ENCODE data around the gene CSNK2A1. TPM values are rescaled to one million over a fixed set of nuclear protein-coding genes. Genes with fewer than 3 reads are reported as not detected.

CSNK2A1 gene
- total and polyA plus RNA-seq, 4 donors = 17.0 to 60.3 (median 39.7) TPM

GRCh38 chr20:556984-557383, 13.4 kb upstream of the CSNK2A1 start:
- Histone ChIP-seq H3K9ac (ENCODE audit: low read depth in 1 of 2, low read length in 2 of 2) (no peak overlapping the region), H3K27me3 (ENCODE audit: control insufficient read depth in 4 of 4, insufficient read depth in 4 of 4, low read length in 3 of 4) (peaks cover 0 to 6% (median 0%) of the 10 kb centered on the region in 4 donors), H3K4me1 (ENCODE audit: control insufficient read depth in 4 of 4, insufficient read depth in 4 of 4, low read length in 3 of 4) (no peaks in the 10 kb centered on the region), H3K9me3 (ENCODE audit: control insufficient read depth in 4 of 4, low read length in 3 of 4) (no peaks in the 10 kb centered on the region), H3K4me3 (ENCODE audit: low read depth in 1 of 3, low read length in 3 of 3) (no peak overlapping the region), H3K27ac (ENCODE audit: low read depth in 1 of 2, low read length in 2 of 2) (no peak overlapping the region), H3K36me3 (ENCODE audit: control insufficient read depth in 4 of 4, insufficient read depth in 3 of 4, low read depth in 1 of 4, low read length in 3 of 4) (no peaks in the 10 kb centered on the region)
- no peak for DNase-seq (ENCODE audit: low spot score)
- TF ChIP-seq RAD21 (IDR thresholded peaks at IDR 0.05) (no peak), CTCF (IDR thresholded peaks at IDR 0.05; ENCODE audit: low read depth, low read length, missing input control) (no peak), FOXA1 (IDR thresholded peaks at IDR 0.05) (no peak), REST (IDR thresholded peaks at IDR 0.05) (no peak), RXRA (IDR thresholded peaks at IDR 0.05) (no peak), GABPA (IDR thresholded peaks at IDR 0.05 in 1 of 2, conservative IDR thresholded peaks at IDR 0.05 in 1 of 2) (no peak), HNF4G (IDR thresholded peaks at IDR 0.05) (no peak), JUND (IDR thresholded peaks at IDR 0.05) (no peak), ZBTB33 (IDR thresholded peaks at IDR 0.05) (no peak), HNF4A (conservative IDR thresholded peaks at IDR 0.05) (no peak), YY1 (IDR thresholded peaks at IDR 0.05) (no peak), SP1 (IDR thresholded peaks at IDR 0.05) (no peak), EGR1 (IDR thresholded peaks at IDR 0.05; ENCODE audit: low read depth in 2 of 2) (no peak), NR2F2 (IDR thresholded peaks at IDR 0.05) (no peak), MAX (IDR thresholded peaks at IDR 0.05) (no peak), FOXA2 (IDR thresholded peaks at IDR 0.05) (no peak), ATF3 (IDR thresholded peaks at IDR 0.05) (no peak), TAF1 (conservative IDR thresholded peaks at IDR 0.05) (no peak)
- 96% methylated on average over 2 of the region's 2 CpGs for WGBS
